Lung (tissue), 12 donors: ENCODE results near the gene PRKAR2A. TPM values are rescaled to one million over a fixed set of nuclear protein-coding genes. Genes with fewer than 3 reads are reported as not detected.

ENCODE experiments used
- ATAC-seq: fragments of 200-7000 bp; cut with Tn5 transposase; one replicate; pipeline ENCODE4 v1.9.1; 2020; ENCODE audit warnings: moderate number of reproducible peaks; ENCODE audit not compliant: insufficient read depth, low FRiP score
- DNase-seq, 3 donors: peaks; one replicate each; pipeline ENCODE4 v3.0.0-alpha.2; 2013 to 2017
- H3K27ac ChIP-seq, 2 donors: one replicate each; pipeline ENCODE4 v1.5.1; 2013; ENCODE audit warnings: mild to moderate bottlenecking in 2 of 2, moderate library complexity in 2 of 2, control low read depth in 1 of 2, inconsistent platforms in 1 of 2, low read depth in 1 of 2, low read length in 1 of 2
- H3K27me3 ChIP-seq, 3 donors: one replicate each; pipeline ENCODE4 v1.5.1; 2013; ENCODE audit warnings: low read length in 2 of 3; ENCODE audit not compliant: control insufficient read depth in 3 of 3, insufficient read depth in 3 of 3
- H3K36me3 ChIP-seq, 4 donors: one replicate each; pipeline ENCODE4 v1.5.1; 2013; ENCODE audit warnings: low read length in 4 of 4, mild to moderate bottlenecking in 1 of 4, moderate library complexity in 1 of 4; ENCODE audit not compliant: control insufficient read depth in 4 of 4, insufficient read depth in 4 of 4
- H3K4me1 ChIP-seq, 5 donors: one replicate each; pipeline ENCODE4 v1.5.1; 2013; ENCODE audit warnings: low read length in 5 of 5, mild to moderate bottlenecking in 2 of 5, moderate library complexity in 1 of 5; ENCODE audit not compliant: control insufficient read depth in 5 of 5, insufficient read depth in 5 of 5
- H3K4me3 ChIP-seq: one replicate; pipeline ENCODE4 v1.5.1; 2013; ENCODE audit warnings: mild to moderate bottlenecking, control low read depth, moderate library complexity
- H3K9ac ChIP-seq, 2 donors: one replicate each; pipeline ENCODE4 v1.5.1; 2013; ENCODE audit warnings: low read length in 2 of 2, control low read depth in 1 of 2; ENCODE audit not compliant: insufficient read depth in 1 of 2
- H3K9me3 ChIP-seq, 4 donors: one replicate each; pipeline ENCODE4 v1.5.1; 2013; ENCODE audit warnings: low read length in 3 of 4, mild to moderate bottlenecking in 1 of 4, moderate library complexity in 1 of 4; ENCODE audit not compliant: control insufficient read depth in 4 of 4, insufficient read depth in 3 of 4
- WGBS, 2 donors: extraction: QIAGEN DNeasy Blood & Tissue Kit; methylation state at CpG; one replicate each; pipeline ENCODE4 v1.1.7; 2013; 5-methylcytosine and 5-hydroxymethylcytosine counted together
- polyA plus RNA-seq, 2 donors: library from polyadenylated mRNA; stranded (reverse); fragments of 200-250 nt; gene quantifications; one replicate each; pipeline ENCODE4 v1.2.1, GENCODE V29; 2013
- total RNA-seq, 2 donors: library from RNA; depleted of rRNA in 1 of 2; stranded (reverse); fragments of >200 nt in 1 of 2; gene quantifications; one replicate each; pipeline ENCODE4 v1.2.1, GENCODE V29; 2014 to 2021
- TF ChIP-seq, protein P1 (sequence below): IDR thresholded peaks from 2 replicates; pipeline ENCODE4 v1.5.1; 2012; ENCODE audit warnings: mild to moderate bottlenecking; ENCODE audit errors: control extremely low read depth, extremely low read depth
- donor health status: control.
- donor health status: control.
- donor health status: Bipolar disorder and iron deficiency.
- donor health status: healthy.
- donor health status: DM: yes; HTN: yes; CAD: no.

PRKAR2A gene
- total and polyA plus RNA-seq, 4 donors, result 10.3 to 72.8 (median 20.4) TPM

DNA sequence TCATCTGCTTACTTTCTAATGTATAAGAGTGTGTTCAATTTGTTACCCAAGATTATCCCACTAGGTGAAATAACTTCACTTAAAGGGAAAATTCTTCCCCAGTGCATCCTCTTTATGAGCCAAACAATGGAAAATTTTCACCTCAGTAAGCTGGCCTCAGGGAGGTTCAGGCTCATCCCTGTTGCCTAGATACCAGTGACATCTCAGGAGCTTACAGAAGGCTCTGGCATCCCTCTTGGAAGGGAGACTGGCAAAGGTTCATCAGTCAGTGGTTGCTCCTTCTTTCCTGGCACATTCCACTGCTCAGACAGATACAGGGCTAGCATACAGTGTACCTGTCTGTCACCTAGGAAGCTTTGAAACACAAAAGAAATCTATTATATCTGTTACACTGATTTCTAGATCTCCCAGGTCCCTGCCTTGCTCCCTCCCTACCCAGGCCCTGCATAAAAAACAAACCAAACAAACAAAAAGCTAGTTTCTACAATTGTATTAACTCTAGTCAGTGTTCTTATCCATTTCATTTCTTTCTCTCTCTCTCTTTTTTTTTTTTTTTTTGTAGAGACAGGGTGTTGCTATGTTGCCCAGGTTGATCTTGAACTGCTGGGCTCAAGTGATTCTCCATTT is 132.4 kb downstream of the PRKAR2A start:
- TF ChIP-seq, protein P1, sequence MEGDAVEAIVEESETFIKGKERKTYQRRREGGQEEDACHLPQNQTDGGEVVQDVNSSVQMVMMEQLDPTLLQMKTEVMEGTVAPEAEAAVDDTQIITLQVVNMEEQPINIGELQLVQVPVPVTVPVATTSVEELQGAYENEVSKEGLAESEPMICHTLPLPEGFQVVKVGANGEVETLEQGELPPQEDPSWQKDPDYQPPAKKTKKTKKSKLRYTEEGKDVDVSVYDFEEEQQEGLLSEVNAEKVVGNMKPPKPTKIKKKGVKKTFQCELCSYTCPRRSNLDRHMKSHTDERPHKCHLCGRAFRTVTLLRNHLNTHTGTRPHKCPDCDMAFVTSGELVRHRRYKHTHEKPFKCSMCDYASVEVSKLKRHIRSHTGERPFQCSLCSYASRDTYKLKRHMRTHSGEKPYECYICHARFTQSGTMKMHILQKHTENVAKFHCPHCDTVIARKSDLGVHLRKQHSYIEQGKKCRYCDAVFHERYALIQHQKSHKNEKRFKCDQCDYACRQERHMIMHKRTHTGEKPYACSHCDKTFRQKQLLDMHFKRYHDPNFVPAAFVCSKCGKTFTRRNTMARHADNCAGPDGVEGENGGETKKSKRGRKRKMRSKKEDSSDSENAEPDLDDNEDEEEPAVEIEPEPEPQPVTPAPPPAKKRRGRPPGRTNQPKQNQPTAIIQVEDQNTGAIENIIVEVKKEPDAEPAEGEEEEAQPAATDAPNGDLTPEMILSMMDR, result no peak
- peaks cover 5 to 22% (median 14%) of the 10 kb centered on the region in 5 donors for H3K4me1 ChIP-seq
- ATAC-seq, result no peak
- DNase-seq, result no peak
- H3K27ac ChIP-seq, result peak overlapping the region in 1 of 2 donors; percentile 61
- H3K9me3 ChIP-seq, result no peaks in the 10 kb centered on the region
- no peaks in the 10 kb centered on the region for H3K27me3 ChIP-seq
- H3K4me3 ChIP-seq, result no peak overlapping the region
- H3K9ac ChIP-seq, result peak overlapping the region in 1 of 2 donors; percentile 99
- peaks cover 2 to 28% (median 14%) of the 10 kb centered on the region in 4 donors for H3K36me3 ChIP-seq

DNA sequence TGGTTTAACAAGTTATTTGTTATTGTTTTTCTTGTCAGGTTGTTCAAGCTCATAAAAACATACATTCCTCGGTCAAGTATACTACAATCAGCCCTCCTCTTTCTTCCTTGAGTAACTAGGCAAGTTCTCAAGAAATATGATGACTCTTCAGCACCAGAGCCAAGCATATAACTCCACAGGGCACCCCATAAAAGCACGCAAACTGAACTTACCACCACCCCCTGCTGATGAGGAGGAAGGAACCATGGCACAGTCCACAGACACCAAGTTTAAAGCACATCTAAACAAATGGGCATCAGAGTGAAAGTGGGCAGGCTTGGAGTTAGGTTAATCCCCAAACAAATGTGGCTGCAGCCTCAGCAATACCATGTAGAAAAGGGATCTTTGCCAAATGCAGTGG is 135.9 kb downstream of the PRKAR2A start:
- H3K36me3 ChIP-seq, result peaks cover 2 to 42% (median 27%) of the 10 kb centered on the region in 4 donors
- DNase-seq, result no peak
- TF ChIP-seq, protein P1, result no peak
- no peaks in the 10 kb centered on the region for H3K9me3 ChIP-seq
- no peak for ATAC-seq
- H3K4me3 ChIP-seq, result no peak overlapping the region
- H3K4me1 ChIP-seq, result peaks cover 3 to 21% (median 17%) of the 10 kb centered on the region in 5 donors
- no peaks in the 10 kb centered on the region for H3K27me3 ChIP-seq
- peak overlapping the region in 1 of 2 donors; percentile 47 for H3K27ac ChIP-seq
- WGBS, 2 donors, result 60 to 83% methylated on average over 2 of the region's 2 CpGs
- no peak overlapping the region for H3K9ac ChIP-seq

DNA sequence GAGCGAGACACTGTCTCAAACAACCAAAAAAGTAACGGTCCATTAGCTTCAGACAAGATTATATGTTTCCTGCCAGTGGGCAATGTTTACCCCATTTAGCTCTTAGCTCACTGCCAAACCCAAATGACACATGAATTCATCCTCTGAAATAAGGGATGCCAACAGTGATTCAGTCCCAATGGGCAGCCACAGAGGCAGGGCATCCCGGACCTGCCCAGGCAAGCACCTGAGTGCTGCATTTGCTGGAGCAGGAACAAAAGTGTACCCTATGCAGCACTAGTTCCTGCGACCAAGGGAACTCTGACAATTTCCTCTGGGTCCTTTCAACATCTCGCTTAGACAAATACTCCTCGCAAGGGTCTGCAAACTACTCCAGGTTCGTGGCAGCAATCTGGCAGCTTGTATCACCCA is 138.6 kb downstream of the PRKAR2A start:
- H3K4me3 ChIP-seq, result no peak overlapping the region
- TF ChIP-seq, protein P1, result no peak
- H3K4me1 ChIP-seq, result peaks cover 3 to 15% (median 9%) of the 10 kb centered on the region in 5 donors
- peaks cover 2 to 41% (median 25%) of the 10 kb centered on the region in 4 donors for H3K36me3 ChIP-seq
- H3K9ac ChIP-seq, result no peak overlapping the region
- no peak for ATAC-seq
- H3K27ac ChIP-seq, result peak overlapping the region in 1 of 2 donors; percentile 53
- no peak for DNase-seq
- no peaks in the 10 kb centered on the region for H3K27me3 ChIP-seq
- no peaks in the 10 kb centered on the region for H3K9me3 ChIP-seq
- 65 to 72% methylated on average over 7 of the region's 7 CpGs for WGBS, 2 donors

DNA sequence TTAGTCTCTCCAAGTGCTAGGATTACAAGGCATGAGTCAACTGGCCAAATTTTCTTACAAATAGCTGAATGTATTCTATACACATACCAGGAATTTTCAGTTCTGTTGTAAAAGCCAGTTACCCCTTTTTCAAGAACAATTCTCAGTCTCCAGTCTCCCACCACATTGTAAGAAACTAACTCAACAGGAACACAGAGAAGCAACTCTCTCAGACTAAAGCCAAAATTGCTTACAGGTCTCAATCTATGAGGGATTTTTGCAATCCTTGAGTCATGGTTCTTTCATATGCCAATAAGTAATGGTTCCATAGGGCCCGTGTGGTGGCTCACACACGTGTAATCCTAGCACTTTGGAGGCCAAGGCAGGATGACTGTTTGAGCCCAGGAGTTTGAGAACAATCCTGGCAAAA is 139.2 kb downstream of the PRKAR2A start:
- no peaks in the 10 kb centered on the region for H3K27me3 ChIP-seq
- H3K4me3 ChIP-seq, result no peak overlapping the region
- WGBS, 2 donors, result 43 to 74% methylated on average over 2 of the region's 2 CpGs
- no peak overlapping the region for H3K9ac ChIP-seq
- DNase-seq (no peak), ATAC-seq (no peak)
- H3K9me3 ChIP-seq, result no peaks in the 10 kb centered on the region
- TF ChIP-seq, protein P1, result no peak
- H3K36me3 ChIP-seq, result peaks cover 2 to 41% (median 25%) of the 10 kb centered on the region in 4 donors
- no peak overlapping the region for H3K27ac ChIP-seq
- peaks cover 3 to 15% (median 9%) of the 10 kb centered on the region in 5 donors for H3K4me1 ChIP-seq
